Panc1 (cell line): ENCODE data around the gene SPDYC. TPM values are rescaled to one million over a fixed set of nuclear protein-coding genes. Genes with fewer than 3 reads are reported as not detected.

ENCODE experiments used
- ATAC-seq: fragments of 200-7000 bp; cut with Tn5 transposase; 2 replicates; pipeline ENCODE4 v1.9.1; 2020; ENCODE audit warnings: mild to moderate bottlenecking, moderate library complexity
- BruUV-seq: library from RNA; stranded (reverse); fragments of 400-500 nt; replicated peaks from 2 replicates; lab custom pipeline; 2021; lab: Mats Ljungman, UMichigan
- CTCF ChIA-PET: fragments of 300-600 bp; sonication (Branson Sonifier 250); formaldehyde crosslinking; loops from one replicate; lab custom pipeline; 2022; ENCODE audit warnings: antibody characterized with exemption; lab: Charles Lee
- POLR2A ChIA-PET: fragments of 300-600 bp; sonication (Branson Sonifier 250); formaldehyde crosslinking; loops from one replicate; lab custom pipeline; 2022; ENCODE audit warnings: antibody characterized with exemption; lab: Charles Lee
- DNase-seq: peaks from one replicate; pipeline ENCODE4 v3.0.0-alpha.2; 2010; ENCODE audit warnings: low read depth, low spot score
- H3K27ac ChIP-seq: 2 replicates; pipeline ENCODE4 v1.5.1; 2011; ENCODE audit warnings: mild to moderate bottlenecking, low read length, inconsistent platforms
- H3K27me3 ChIP-seq: fragments of 200-500 bp; sonication (Bioruptor generic); 2 replicates; pipeline ENCODE4 v1.6.0; 2014; ENCODE audit warnings: low read length, inconsistent platforms; ENCODE audit not compliant: control insufficient read depth, insufficient read depth
- H3K36me3 ChIP-seq: fragments of 200-500 bp; sonication (Bioruptor generic); 2 replicates; pipeline ENCODE4 v1.5.1; 2014; ENCODE audit warnings: inconsistent platforms, mild to moderate bottlenecking, low read length, moderate library complexity; ENCODE audit not compliant: control insufficient read depth, insufficient read depth
- H3K4me1 ChIP-seq: 2 replicates; pipeline ENCODE4 v1.5.1; 2011; ENCODE audit warnings: inconsistent platforms, mild to moderate bottlenecking, low read length, moderate library complexity; ENCODE audit not compliant: control insufficient read depth, insufficient read depth
- H3K4me3 ChIP-seq, 2 experiments: 2 replicates each; pipeline ENCODE4 v1.5.1; 2011 to 2012; ENCODE audit warnings: low read depth in 2 of 2, low read length in 2 of 2, mild to moderate bottlenecking in 2 of 2, inconsistent platforms in 1 of 2, moderate library complexity in 1 of 2
- H3K9me3 ChIP-seq: fragments of 200-500 bp; sonication (Bioruptor generic); 2 replicates; pipeline ENCODE4 v1.5.1; 2014; ENCODE audit warnings: low read depth, mild to moderate bottlenecking, inconsistent platforms, low read length, moderate library complexity; ENCODE audit not compliant: control insufficient read depth, insufficient read depth
- POLR2AphosphoS5 ChIP-seq: IDR thresholded peaks from 2 replicates; pipeline ENCODE4 v1.6.1; 2012; ENCODE audit warnings: mild to moderate bottlenecking, low read depth, low read length, moderate library complexity
- SIN3A ChIP-seq: IDR thresholded peaks from 2 replicates; pipeline ENCODE4 v1.6.1; 2012; ENCODE audit warnings: low read depth, mild to moderate bottlenecking, low read length, moderate library complexity, borderline replicate concordance; ENCODE audit not compliant: insufficient read depth
- TCF7L2 ChIP-seq: IDR thresholded peaks from 2 replicates; pipeline ENCODE4 v1.6.1; 2011; ENCODE audit warnings: mild to moderate bottlenecking, low read depth, low read length, inconsistent platforms
- in situ Hi-C: cut with HindIII; loops from 2 replicates; pipeline ENCODE4 v1.10.0; 2016; ENCODE audit warnings: low sequenced_read_pairs, low pct_unique_long_range_greater_than_20kb
- intact Hi-C: fragments of 100-400 bp; cut with micrococcal nuclease; formaldehyde crosslinking; loops from one replicate; pipeline ENCODE4 v1.10.0; 2022; ENCODE audit not compliant: unreplicated experiment
- total RNA-seq: library from RNA; stranded (reverse); gene quantifications from one replicate; pipeline ENCODE4 v1.2.1, GENCODE V29; 2021; ENCODE audit not compliant: unreplicated experiment
- TF ChIP-seq, protein P1 (sequence below): fragments of 450-650 bp; IDR thresholded peaks from 2 replicates; pipeline ENCODE4 v1.5.1; 2017; ENCODE audit warnings: mild to moderate bottlenecking
- TF ChIP-seq, protein P2 (sequence below), 2 experiments: IDR thresholded peaks; 2 replicates each; pipeline ENCODE4 v1.6.1; 2011 to 2012; ENCODE audit warnings: low read depth in 2 of 2, control low read depth in 1 of 2, low read length in 1 of 2, mild to moderate bottlenecking in 1 of 2, moderate library complexity in 1 of 2; ENCODE audit not compliant: insufficient read depth in 1 of 2

The SPDYC gene
- total RNA-seq, 1 experiment from 2014 or later, result not detected

DNA sequence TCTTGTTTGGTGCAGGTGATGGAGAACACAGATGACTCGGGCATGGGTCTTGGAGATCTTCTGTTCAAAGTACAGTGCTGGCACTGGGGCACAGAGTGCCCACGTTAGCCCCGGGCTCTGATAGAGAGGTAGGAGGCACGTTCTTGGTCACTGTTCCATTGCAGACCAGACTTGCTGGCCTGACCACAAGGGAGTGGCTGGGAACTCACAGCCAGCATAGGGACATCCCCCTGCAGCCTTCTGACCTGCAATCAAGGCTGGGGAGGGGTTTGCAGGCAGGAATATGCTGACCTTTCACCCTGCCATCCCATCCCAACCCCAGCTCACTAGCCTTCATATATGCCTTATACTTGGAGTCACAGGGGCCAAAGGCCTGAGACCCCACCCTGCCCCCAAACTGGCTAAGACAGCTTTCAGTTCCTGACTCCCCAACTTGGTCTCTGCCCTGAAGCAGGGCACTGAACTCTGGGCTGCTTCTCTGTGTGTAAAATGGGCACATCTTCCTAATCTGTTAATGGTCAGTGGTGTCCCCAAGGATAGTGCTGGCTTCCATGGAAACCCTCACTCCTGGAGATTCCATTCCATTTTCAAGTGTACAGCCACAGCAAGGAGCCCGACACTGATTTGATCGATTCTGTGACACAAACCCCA lies 43.3 kb upstream of the SPDYC start:
- no peaks in the 10 kb centered on the region for H3K27me3 ChIP-seq
- no peak overlapping the region for H3K4me3 ChIP-seq
- intact Hi-C loops, result no loop called here
- no TSS peak for BruUV-seq
- peaks cover 3% of the 10 kb centered on the region for H3K4me1 ChIP-seq
- no peak for DNase-seq
- no peaks in the 10 kb centered on the region for H3K9me3 ChIP-seq
- POLR2A ChIA-PET, result interaction anchor here (0.6 kb wide), 1 partner anchor 53 kb away, joined by 4 read pairs; no protein-coding TSS in a partner anchor
- in situ Hi-C loops, result no loop called here
- peaks cover 16% of the 10 kb centered on the region for H3K36me3 ChIP-seq
- TF ChIP-seq, protein P1, sequence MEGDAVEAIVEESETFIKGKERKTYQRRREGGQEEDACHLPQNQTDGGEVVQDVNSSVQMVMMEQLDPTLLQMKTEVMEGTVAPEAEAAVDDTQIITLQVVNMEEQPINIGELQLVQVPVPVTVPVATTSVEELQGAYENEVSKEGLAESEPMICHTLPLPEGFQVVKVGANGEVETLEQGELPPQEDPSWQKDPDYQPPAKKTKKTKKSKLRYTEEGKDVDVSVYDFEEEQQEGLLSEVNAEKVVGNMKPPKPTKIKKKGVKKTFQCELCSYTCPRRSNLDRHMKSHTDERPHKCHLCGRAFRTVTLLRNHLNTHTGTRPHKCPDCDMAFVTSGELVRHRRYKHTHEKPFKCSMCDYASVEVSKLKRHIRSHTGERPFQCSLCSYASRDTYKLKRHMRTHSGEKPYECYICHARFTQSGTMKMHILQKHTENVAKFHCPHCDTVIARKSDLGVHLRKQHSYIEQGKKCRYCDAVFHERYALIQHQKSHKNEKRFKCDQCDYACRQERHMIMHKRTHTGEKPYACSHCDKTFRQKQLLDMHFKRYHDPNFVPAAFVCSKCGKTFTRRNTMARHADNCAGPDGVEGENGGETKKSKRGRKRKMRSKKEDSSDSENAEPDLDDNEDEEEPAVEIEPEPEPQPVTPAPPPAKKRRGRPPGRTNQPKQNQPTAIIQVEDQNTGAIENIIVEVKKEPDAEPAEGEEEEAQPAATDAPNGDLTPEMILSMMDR, result no peak
- no peak; the same call in 1 of the 2 replicates for TF ChIP-seq POLR2AphosphoS5
- no peak for TF ChIP-seq SIN3A
- TF ChIP-seq, protein P2, sequence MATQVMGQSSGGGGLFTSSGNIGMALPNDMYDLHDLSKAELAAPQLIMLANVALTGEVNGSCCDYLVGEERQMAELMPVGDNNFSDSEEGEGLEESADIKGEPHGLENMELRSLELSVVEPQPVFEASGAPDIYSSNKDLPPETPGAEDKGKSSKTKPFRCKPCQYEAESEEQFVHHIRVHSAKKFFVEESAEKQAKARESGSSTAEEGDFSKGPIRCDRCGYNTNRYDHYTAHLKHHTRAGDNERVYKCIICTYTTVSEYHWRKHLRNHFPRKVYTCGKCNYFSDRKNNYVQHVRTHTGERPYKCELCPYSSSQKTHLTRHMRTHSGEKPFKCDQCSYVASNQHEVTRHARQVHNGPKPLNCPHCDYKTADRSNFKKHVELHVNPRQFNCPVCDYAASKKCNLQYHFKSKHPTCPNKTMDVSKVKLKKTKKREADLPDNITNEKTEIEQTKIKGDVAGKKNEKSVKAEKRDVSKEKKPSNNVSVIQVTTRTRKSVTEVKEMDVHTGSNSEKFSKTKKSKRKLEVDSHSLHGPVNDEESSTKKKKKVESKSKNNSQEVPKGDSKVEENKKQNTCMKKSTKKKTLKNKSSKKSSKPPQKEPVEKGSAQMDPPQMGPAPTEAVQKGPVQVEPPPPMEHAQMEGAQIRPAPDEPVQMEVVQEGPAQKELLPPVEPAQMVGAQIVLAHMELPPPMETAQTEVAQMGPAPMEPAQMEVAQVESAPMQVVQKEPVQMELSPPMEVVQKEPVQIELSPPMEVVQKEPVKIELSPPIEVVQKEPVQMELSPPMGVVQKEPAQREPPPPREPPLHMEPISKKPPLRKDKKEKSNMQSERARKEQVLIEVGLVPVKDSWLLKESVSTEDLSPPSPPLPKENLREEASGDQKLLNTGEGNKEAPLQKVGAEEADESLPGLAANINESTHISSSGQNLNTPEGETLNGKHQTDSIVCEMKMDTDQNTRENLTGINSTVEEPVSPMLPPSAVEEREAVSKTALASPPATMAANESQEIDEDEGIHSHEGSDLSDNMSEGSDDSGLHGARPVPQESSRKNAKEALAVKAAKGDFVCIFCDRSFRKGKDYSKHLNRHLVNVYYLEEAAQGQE (IDR thresholded peaks at IDR 0.05; ENCODE audit: insufficient read depth in 1 of 2, low read depth in 2 of 2, low read length in 1 of 2), result no peak
- TF ChIP-seq TCF7L2, result no peak
- H3K27ac ChIP-seq, result no peak overlapping the region
- ATAC-seq, result no peak
- CTCF ChIA-PET, result no interaction called here

DNA sequence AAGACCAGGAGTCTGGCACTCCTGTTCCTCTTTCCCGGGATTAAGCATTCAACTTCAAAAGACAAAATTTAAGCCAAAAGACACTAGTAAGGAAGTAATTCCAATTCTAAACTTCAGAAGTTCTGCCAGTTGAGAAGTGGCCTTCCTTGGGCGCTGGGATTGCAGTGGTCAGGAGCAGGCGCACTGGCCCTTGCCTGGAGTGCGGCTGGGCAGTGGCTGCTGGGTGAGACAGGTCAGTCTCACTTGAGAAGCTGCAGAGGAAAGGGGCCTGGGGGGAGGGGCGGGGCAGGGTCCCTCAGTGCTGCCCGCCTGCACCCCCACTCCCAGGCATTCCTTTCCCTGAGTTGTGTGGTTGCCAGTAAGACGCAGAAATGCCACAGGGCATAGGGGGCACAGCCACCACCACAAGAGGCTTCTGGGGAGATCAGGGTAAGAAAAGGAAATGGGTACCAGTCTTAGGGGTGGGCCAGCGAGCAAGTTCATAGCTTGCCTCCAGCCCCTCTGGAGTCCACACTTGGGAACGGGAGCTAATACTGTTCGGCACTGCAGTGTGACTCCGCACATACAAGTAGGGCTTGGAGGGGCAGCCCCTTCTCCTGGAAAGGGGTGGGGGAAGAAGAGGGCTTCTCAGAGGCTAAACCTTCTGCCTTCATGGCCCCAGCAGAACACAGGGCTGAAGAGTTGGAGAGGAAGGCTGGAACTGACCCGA lies 42.4 kb upstream of the SPDYC start:
- H3K9me3 ChIP-seq, result no peaks in the 10 kb centered on the region
- intact Hi-C loops, result no loop called here
- in situ Hi-C loops, result no loop called here
- POLR2A ChIA-PET, result no interaction called here
- no peak overlapping the region for H3K4me3 ChIP-seq
- H3K27me3 ChIP-seq, result no peaks in the 10 kb centered on the region
- CTCF ChIA-PET, result no interaction called here
- no peak overlapping the region for H3K27ac ChIP-seq
- BruUV-seq, result no TSS peak
- DNase-seq (no peak), ATAC-seq (peak; percentile 2; the same call in 1 of the 2 replicates)
- peaks cover 3% of the 10 kb centered on the region for H3K4me1 ChIP-seq
- H3K36me3 ChIP-seq, result peaks cover 19% of the 10 kb centered on the region
- TF ChIP-seq, protein P1, result no peak
- TF ChIP-seq SIN3A, result no peak
- TF ChIP-seq, protein P2 (IDR thresholded peaks at IDR 0.05; ENCODE audit: insufficient read depth in 1 of 2, low read depth in 2 of 2, low read length in 1 of 2), result no peak
- no peak; the same call in none of the 2 replicates for TF ChIP-seq POLR2AphosphoS5
- TF ChIP-seq TCF7L2, result no peak
